HCT116 (cell line): ENCODE measurements around the gene TLL2. TPM values are rescaled to one million over a fixed set of nuclear protein-coding genes. Genes with fewer than 3 reads are reported as not detected.

Experiments used
- ATAC-seq: fragments of 200-7000 bp; cut with Tn5 transposase; 2 replicates; pipeline ENCODE4 v1.9.1; 2020; ENCODE audit warnings: mild to moderate bottlenecking, moderate library complexity
- BruUV-seq: library from RNA; stranded (reverse); fragments of 400-500 nt; replicated peaks from 2 replicates; lab custom pipeline; 2021; lab: Mats Ljungman, UMichigan
- CTCF ChIA-PET: fragments of 300-600 bp; sonication (Branson Sonifier 250); formaldehyde crosslinking; loops from one replicate; lab custom pipeline; 2021; ENCODE audit warnings: antibody characterized with exemption; lab: Charles Lee
- POLR2A ChIA-PET: fragments of 300-600, 350-600 bp; sonication (Branson Sonifier 250); formaldehyde crosslinking; loops from one replicate; lab custom pipeline; 2021; ENCODE audit warnings: antibody characterized with exemption; lab: Charles Lee
- RAD21 ChIA-PET, 2 experiments: fragments of 300-600 bp; sonication (Branson Sonifier 250); formaldehyde crosslinking; loops; one replicate each; lab custom pipeline; 2023; ENCODE audit warnings: low total read pairs in 2 of 2; ENCODE audit not compliant: uncharacterized antibody in 2 of 2, unreplicated experiment in 2 of 2, low non-redundant PET in 1 of 2; lab: Charles Lee
- DNase-seq: peaks from one replicate; pipeline ENCODE4 v3.0.0-alpha.2; 2010; ENCODE audit warnings: low read depth, low spot score
- H2AFZ ChIP-seq: fragments of 200-600 bp; shearing (Covaris generic), sonication (generic); 2 replicates; pipeline ENCODE4 v1.6.1; 2017; ENCODE audit warnings: low read depth, mixed run types, mixed read lengths, antibody characterized with exemption, low read length; ENCODE audit not compliant: poor library complexity, severe bottlenecking
- H3K27ac ChIP-seq: 2 replicates; pipeline ENCODE4 v1.5.1; 2012; ENCODE audit warnings: low read depth, low read length
- H3K27me3 ChIP-seq: fragments of 200-600 bp; sonication (generic); 2 replicates; pipeline ENCODE4 v1.6.1; 2016; ENCODE audit warnings: mixed run types, low read length, mixed read lengths; ENCODE audit not compliant: insufficient read depth
- H3K36me3 ChIP-seq, 2 experiments: fragments of 200-500 bp in 1 of 2; fragments of 200-600 bp in 1 of 2; sonication (Bioruptor generic) in 1 of 2; sonication (generic) in 1 of 2; 2 replicates each; pipeline versions ENCODE4 v1.5.1 to v1.6.1; 2014 to 2016; ENCODE audit warnings: low read length in 2 of 2, inconsistent platforms in 1 of 2, mixed read lengths in 1 of 2, mixed run types in 1 of 2; ENCODE audit not compliant: insufficient read depth in 2 of 2, control insufficient read depth in 1 of 2
- H3K4me1 ChIP-seq, 2 experiments: fragments of 200-600 bp in 1 of 2; sonication (generic) in 1 of 2; 2 replicates each; pipeline versions ENCODE4 v1.5.1 to v1.6.1; 2012 to 2017; ENCODE audit warnings: low read length in 2 of 2, inconsistent platforms in 1 of 2, mild to moderate bottlenecking in 1 of 2, mixed read lengths in 1 of 2, mixed run types in 1 of 2, moderate library complexity in 1 of 2; ENCODE audit not compliant: insufficient read depth in 2 of 2, control insufficient read depth in 1 of 2
- H3K4me2 ChIP-seq: fragments of 200-600 bp; sonication (generic); 2 replicates; pipeline ENCODE4 v1.6.1; 2017; ENCODE audit warnings: mixed run types, low read length, mixed read lengths
- H3K4me3 ChIP-seq, 2 experiments: fragments of 200-600 bp in 1 of 2; sonication (generic) in 1 of 2; replicated peaks in 1 of 2; 2 replicates each; pipeline ENCODE4 v1.5.1; 2011 to 2016; ENCODE audit warnings: low read length in 2 of 2, control low read depth in 1 of 2, low read depth in 1 of 2, mild to moderate bottlenecking in 1 of 2, mixed read lengths in 1 of 2, mixed run types in 1 of 2
- H3K79me2 ChIP-seq: fragments of 200-600 bp; sonication (generic); 2 replicates; pipeline ENCODE4 v1.6.1; 2017; ENCODE audit warnings: mild to moderate bottlenecking, mixed run types, low read length, moderate library complexity, mixed read lengths; ENCODE audit not compliant: insufficient read depth
- H3K9ac ChIP-seq: fragments of 200-600 bp; sonication (generic); 2 replicates; pipeline ENCODE4 v1.6.1; 2016; ENCODE audit warnings: low read length, mixed read lengths
- H3K9me2 ChIP-seq: fragments of 200-600 bp; sonication (generic), shearing (Covaris generic); 2 replicates; pipeline ENCODE4 v1.6.1; 2017; ENCODE audit warnings: mixed run types, mild to moderate bottlenecking, moderate library complexity; ENCODE audit not compliant: insufficient read depth
- H3K9me3 ChIP-seq, 2 experiments: fragments of 200-500 bp in 1 of 2; fragments of 200-600 bp in 1 of 2; sonication (Bioruptor generic) in 1 of 2; sonication (generic) in 1 of 2; 2 replicates each; pipeline ENCODE4 v1.6.1; 2014 to 2017; ENCODE audit warnings: low read length in 2 of 2, mixed read lengths in 2 of 2, inconsistent platforms in 1 of 2, low read depth in 1 of 2, mild to moderate bottlenecking in 1 of 2, mixed run types in 1 of 2, moderate library complexity in 1 of 2; ENCODE audit not compliant: control insufficient read depth in 1 of 2, insufficient read depth in 1 of 2
- H4K20me1 ChIP-seq: fragments of 200-600 bp; sonication (generic), shearing (Covaris generic); 2 replicates; pipeline ENCODE4 v1.6.1; 2017; ENCODE audit warnings: mixed run types, mild to moderate bottlenecking, moderate library complexity; ENCODE audit not compliant: insufficient read depth
- CTCF ChIP-seq, 3 experiments: fragments of 200-600 bp in 1 of 3; sonication (generic) in 1 of 3; IDR thresholded peaks in 2 of 3; conservative IDR thresholded peaks in 1 of 3; 2 replicates each; pipeline ENCODE4 v1.5.1; 2012 to 2017; ENCODE audit warnings: low read depth in 2 of 3, low read length in 2 of 3, antibody characterized with exemption in 1 of 3, borderline replicate concordance in 1 of 3, control low read depth in 1 of 3, mild to moderate bottlenecking in 1 of 3, mixed read lengths in 1 of 3, mixed run types in 1 of 3, moderate library complexity in 1 of 3; ENCODE audit not compliant: insufficient read depth in 1 of 3
- MAX ChIP-seq: IDR thresholded peaks from 2 replicates; pipeline ENCODE4 v1.6.1; 2012
- ZFX ChIP-seq: fragments of 450-650 bp; IDR thresholded peaks from 2 replicates; pipeline ENCODE4 v1.6.1; 2017
- intact Hi-C: fragments of 100-400 bp; cut with micrococcal nuclease; formaldehyde crosslinking; loops from 2 replicates; pipeline ENCODE4 v1.10.0; 2022
- total RNA-seq: library from RNA; stranded (reverse); gene quantifications from one replicate; pipeline ENCODE4 v1.2.1, GENCODE V29; 2021; ENCODE audit not compliant: unreplicated experiment

TLL2 gene
- total RNA-seq, 1 experiment from 2014 or later: 1.3 TPM

GRCh38 chr10:96524741-96525140, 11.0 kb upstream of the TLL2 start:
- no peak overlapping the region for H3K4me2 ChIP-seq
- no peak overlapping the region for H3K4me3 ChIP-seq
- no peaks in the 10 kb centered on the region for H3K9me2 ChIP-seq
- TF ChIP-seq CTCF (IDR thresholded peaks at IDR 0.05 in 2 of 3, conservative IDR thresholded peaks at IDR 0.05 in 1 of 3; ENCODE audit: borderline replicate concordance in 1 of 3, insufficient read depth in 1 of 3, low read depth in 2 of 3, low read length in 2 of 3): no peak
- ChIA-PET POLR2A (no interaction called here), RAD21 (no interaction called here), CTCF (no interaction called here)
- no peaks in the 10 kb centered on the region for H3K4me1 ChIP-seq
- H3K9me3 ChIP-seq: no peaks in the 10 kb centered on the region
- peaks cover 12 to 21% of the 10 kb centered on the region in 2 experiments; a peak in 3 of 4 replicates for H3K36me3 ChIP-seq
- peaks cover 9% of the 10 kb centered on the region for H3K79me2 ChIP-seq
- H3K27ac ChIP-seq: no peak overlapping the region
- H3K9ac ChIP-seq: no peak overlapping the region
- no peaks in the 10 kb centered on the region for H3K27me3 ChIP-seq
- no TSS peak for BruUV-seq
- peaks cover 6% of the 10 kb centered on the region; the same call in 1 of the 2 replicates for H4K20me1 ChIP-seq
- DNase-seq: no peak
- intact Hi-C loops: no loop called here
- no peak for ATAC-seq
- H2AFZ ChIP-seq: no peak overlapping the region

GRCh38 chr10:96517284-96517683, 3.6 kb upstream of the TLL2 start:
- peaks cover 0 to 15% of the 10 kb centered on the region in 2 experiments; a peak in 2 of 4 replicates for H3K4me1 ChIP-seq
- H3K4me3 ChIP-seq: no peak overlapping the region
- H4K20me1 ChIP-seq: no peaks in the 10 kb centered on the region
- no peak overlapping the region for H2AFZ ChIP-seq
- no peaks in the 10 kb centered on the region for H3K79me2 ChIP-seq
- no peaks in the 10 kb centered on the region for H3K9me2 ChIP-seq
- no peak for TF ChIP-seq MAX
- no peak for TF ChIP-seq ZFX
- TF ChIP-seq, all 23 proteins: peak for 0
- POLR2A ChIA-PET: no interaction called here
- peaks cover 0 to 14% of the 10 kb centered on the region in 2 experiments; a peak in 2 of 4 replicates for H3K36me3 ChIP-seq
- RAD21 ChIA-PET: no interaction called here
- H3K27me3 ChIP-seq: no peaks in the 10 kb centered on the region
- intact Hi-C loops: no loop called here
- H3K4me2 ChIP-seq: no peak overlapping the region
- no peak overlapping the region for H3K9ac ChIP-seq
- ATAC-seq (no peak), DNase-seq (no peak)
- H3K27ac ChIP-seq: no peak overlapping the region
- H3K9me3 ChIP-seq: no peaks in the 10 kb centered on the region
- BruUV-seq: no TSS peak
- CTCF ChIA-PET: no interaction called here
